Coronary artery (tissue), 2 donors: ENCODE results near the gene FERMT3.

Experiments used
- DNase-seq: peaks from one replicate; pipeline ENCODE4 v3.0.0-alpha.2; 2017; ENCODE audit warnings: low spot score
- H3K27ac ChIP-seq, 2 donors: fragments of 200-600 bp; sonication (generic); one replicate each; pipeline ENCODE4 v1.5.1; 2016 to 2019
- H3K4me3 ChIP-seq: fragments of 200-600 bp; sonication (generic); 2 replicates; pipeline ENCODE4 v1.5.1; 2016; ENCODE audit warnings: mild to moderate bottlenecking, moderate library complexity
- CTCF ChIP-seq: fragments of 200-600 bp; sonication (generic); IDR thresholded peaks from one replicate; pipeline ENCODE4 v1.5.1; 2019; ENCODE audit warnings: antibody characterized with exemption

FERMT3 gene

DNA sequence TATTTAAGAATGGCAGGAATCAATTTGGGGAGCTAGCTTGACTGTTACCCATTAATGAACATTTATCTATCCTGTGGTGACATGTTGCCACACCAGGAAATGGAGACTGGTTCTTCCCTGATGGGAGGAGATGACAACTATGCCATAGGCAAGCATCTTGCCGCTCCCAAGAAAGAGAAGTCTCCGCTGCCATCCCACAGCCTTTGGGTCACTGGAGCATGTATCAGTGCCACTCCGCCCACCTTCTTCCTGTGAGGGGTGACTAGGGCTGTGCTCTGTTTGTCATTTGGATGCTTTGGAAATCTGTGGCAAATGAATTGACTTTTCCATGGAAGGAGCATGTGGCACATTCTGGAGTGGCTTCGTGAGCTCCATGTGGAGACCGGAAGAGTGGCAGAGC lies 14.1 kb upstream of the FERMT3 start:
- no peak for DNase-seq
- TF ChIP-seq CTCF, result no peak
- Histone ChIP-seq H3K27ac (no peak overlapping the region), H3K4me3 (no peak overlapping the region)

DNA sequence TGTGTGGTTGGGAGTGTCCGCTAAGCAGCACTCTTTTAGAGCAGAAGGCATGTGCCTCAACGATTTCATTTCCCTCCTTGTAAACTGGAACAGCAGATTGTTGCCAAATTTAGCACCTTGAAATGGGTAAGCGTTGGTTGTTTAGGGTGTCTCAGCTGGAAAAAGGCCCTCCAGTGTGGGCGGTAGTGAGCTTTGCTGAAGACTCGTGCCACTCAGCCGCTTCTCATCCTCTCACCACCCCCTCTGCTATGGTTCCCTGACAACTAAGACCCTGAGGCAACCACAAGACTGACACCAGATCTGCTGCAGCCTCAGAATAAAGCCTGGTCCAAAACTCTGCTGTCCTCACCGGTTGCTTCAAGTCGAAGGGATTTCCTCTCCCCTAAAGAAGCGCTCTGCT lies 9.9 kb upstream of the FERMT3 start:
- Histone ChIP-seq H3K27ac (no peak overlapping the region), H3K4me3 (no peak overlapping the region)
- TF ChIP-seq CTCF, result no peak
- no peak for DNase-seq

GRCh38 chr11:64198511-64198910 lies 8.0 kb upstream of the FERMT3 start:
- DNase-seq, result no peak
- Histone ChIP-seq H3K27ac (no peak overlapping the region), H3K4me3 (no peak overlapping the region)
- no peak for TF ChIP-seq CTCF

GRCh38 chr11:64201543-64201942 lies 5.0 kb upstream of the FERMT3 start:
- DNase-seq, result no peak
- no peak for TF ChIP-seq CTCF
- H3K27ac ChIP-seq, result no peak overlapping the region
- H3K4me3 ChIP-seq, result no peak overlapping the region

DNA sequence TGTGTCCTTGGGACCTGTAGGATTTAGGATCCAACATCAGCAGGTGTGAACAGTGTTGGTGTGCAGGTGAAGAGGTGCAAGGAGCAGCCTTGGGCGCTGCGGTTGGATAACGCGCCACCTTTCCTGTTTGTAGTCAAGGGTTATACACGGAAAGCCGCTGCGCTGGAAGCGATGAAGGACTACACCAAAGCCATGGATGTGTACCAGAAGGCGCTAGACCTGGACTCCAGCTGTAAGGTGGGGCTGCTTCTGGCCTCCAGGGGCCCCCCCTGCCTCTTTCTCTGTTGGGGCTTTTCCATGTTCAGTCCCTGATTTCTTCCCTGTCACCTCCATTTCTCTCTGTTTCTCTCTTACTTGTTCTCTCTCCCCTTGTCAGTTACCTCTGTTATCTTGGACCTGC lies 3.5 kb upstream of the FERMT3 start:
- TF ChIP-seq CTCF, result no peak
- no peak for DNase-seq
- no peak overlapping the region for H3K27ac ChIP-seq
- no peak overlapping the region for H3K4me3 ChIP-seq

DNA sequence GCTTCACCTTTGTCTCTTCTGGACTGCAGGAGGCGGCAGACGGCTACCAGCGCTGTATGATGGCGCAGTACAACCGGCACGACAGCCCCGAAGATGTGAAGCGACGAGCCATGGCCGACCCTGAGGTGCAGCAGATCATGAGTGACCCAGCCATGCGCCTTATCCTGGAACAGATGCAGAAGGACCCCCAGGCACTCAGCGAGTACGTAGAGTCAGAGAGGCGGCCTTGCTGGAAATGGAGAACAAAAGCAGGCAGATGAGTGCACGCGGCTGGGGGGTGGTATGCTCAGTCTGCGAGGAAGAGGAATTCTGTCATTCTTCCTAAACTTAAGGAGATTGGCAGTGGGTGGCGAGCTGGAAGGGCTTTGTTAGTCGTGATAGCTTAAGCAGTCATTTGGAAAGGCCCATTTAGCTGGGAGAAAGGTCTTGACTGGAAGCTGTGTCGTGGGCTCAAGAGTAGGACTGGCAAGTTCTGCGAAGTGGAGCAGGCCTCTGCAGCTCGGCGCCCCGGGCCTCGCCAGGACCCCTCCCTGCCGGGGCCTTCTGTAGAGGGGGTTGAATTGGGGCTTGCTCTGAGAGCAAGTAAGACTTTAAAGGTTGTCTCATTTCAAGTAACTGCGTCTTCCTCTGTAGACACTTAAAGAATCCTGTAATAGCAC lies 3.0 kb upstream of the FERMT3 start:
- no peak for TF ChIP-seq CTCF

GRCh38 chr11:64204080-64204440 lies 2.5 kb upstream of the FERMT3 start:
- TF ChIP-seq CTCF, result no peak
- H3K4me3 ChIP-seq, result no peak overlapping the region
- H3K27ac ChIP-seq, result no peak overlapping the region
- DNase-seq, result no peak

More for the DNA sequence above, 3.0 kb upstream of the FERMT3 start:
- Histone ChIP-seq H3K4me3 (no peak overlapping the region), H3K27ac (no peak overlapping the region)
- DNase-seq, result no peak
